DOHH2 (cell line): ENCODE measurements around the gene SRBD1.

Experiments used
- H3F3A ChIP-seq: fragments of 200-600 bp; sonication (generic), shearing (Covaris generic); 2 replicates; pipeline ENCODE4 v1.6.0; 2016; ENCODE audit warnings: antibody characterized with exemption, mild to moderate bottlenecking; ENCODE audit not compliant: control insufficient read depth, insufficient read depth
- H3K27ac ChIP-seq: fragments of 200-600 bp; sonication (generic); 2 replicates; pipeline ENCODE4 v1.5.1; 2014; ENCODE audit warnings: low read depth, mild to moderate bottlenecking, low read length, moderate library complexity
- H3K27me3 ChIP-seq: fragments of 200-600 bp; sonication (generic); 2 replicates; pipeline ENCODE4 v1.6.1; 2014; ENCODE audit warnings: mild to moderate bottlenecking, low read length, mixed read lengths; ENCODE audit not compliant: control insufficient read depth
- H3K36me3 ChIP-seq: fragments of 200-600 bp; sonication (generic); 2 replicates; pipeline ENCODE4 v1.6.1; 2014; ENCODE audit warnings: mild to moderate bottlenecking, low read length, moderate library complexity, mixed read lengths; ENCODE audit not compliant: control insufficient read depth
- H3K4me1 ChIP-seq: fragments of 200-600 bp; sonication (generic); 2 replicates; pipeline ENCODE4 v1.6.1; 2014; ENCODE audit warnings: mild to moderate bottlenecking, low read length, mixed read lengths; ENCODE audit not compliant: control insufficient read depth
- H3K4me2 ChIP-seq: fragments of 200-600 bp; sonication (generic); 2 replicates; pipeline ENCODE4 v1.6.0; 2014; ENCODE audit warnings: mild to moderate bottlenecking, low read length, moderate library complexity
- H3K4me3 ChIP-seq: fragments of 200-600 bp; sonication (generic); 2 replicates; pipeline ENCODE4 v1.5.1; 2014; ENCODE audit warnings: mild to moderate bottlenecking, low read length, mixed read lengths
- H3K79me2 ChIP-seq: fragments of 200-600 bp; sonication (generic); 2 replicates; pipeline ENCODE4 v1.6.1; 2014; ENCODE audit warnings: mild to moderate bottlenecking, low read length, mixed read lengths; ENCODE audit not compliant: control insufficient read depth
- H3K9me2 ChIP-seq: fragments of 200-600 bp; sonication (generic); replicated peaks from 2 replicates; pipeline ENCODE4 v1.6.1; 2014; ENCODE audit warnings: mild to moderate bottlenecking, low read length, mixed read lengths; ENCODE audit not compliant: control insufficient read depth
- H3K9me3 ChIP-seq: fragments of 200-600 bp; sonication (generic); 2 replicates; pipeline ENCODE4 v1.6.1; 2014; ENCODE audit warnings: antibody characterized with exemption, low read length, mixed read lengths; ENCODE audit not compliant: control insufficient read depth, insufficient read depth
- H4K20me1 ChIP-seq: fragments of 200-600 bp; sonication (generic); 2 replicates; pipeline ENCODE4 v1.6.0; 2014; ENCODE audit warnings: low read depth, mild to moderate bottlenecking, antibody characterized with exemption, low read length, moderate library complexity; ENCODE audit not compliant: control insufficient read depth, insufficient read depth
- CTCF ChIP-seq: fragments of 200-600 bp; sonication (generic); IDR thresholded peaks from one replicate; pipeline ENCODE4 v1.5.1; 2014; ENCODE audit warnings: antibody characterized with exemption, mild to moderate bottlenecking, low read depth, low read length; ENCODE audit not compliant: poor library complexity, severe bottlenecking
- EZH2phosphoT487 ChIP-seq: fragments of 200-600 bp; sonication (generic); IDR thresholded peaks from 2 replicates; pipeline ENCODE4 v1.6.1; 2017; ENCODE audit warnings: borderline replicate concordance, mild to moderate bottlenecking, antibody characterized with exemption, low read length, moderate library complexity, mixed read lengths

SRBD1 gene

GRCh38 chr2:45397292-45397691, 213.8 kb downstream of the SRBD1 start:
- no peaks in the 10 kb centered on the region for H3K9me2 ChIP-seq
- H3F3A ChIP-seq, result no peaks in the 10 kb centered on the region
- no peak overlapping the region for H3K4me2 ChIP-seq
- no peaks in the 10 kb centered on the region for H3K36me3 ChIP-seq
- no peaks in the 10 kb centered on the region for H3K27me3 ChIP-seq
- H3K27ac ChIP-seq, result no peak overlapping the region
- no peaks in the 10 kb centered on the region for H3K9me3 ChIP-seq
- H3K79me2 ChIP-seq, result no peaks in the 10 kb centered on the region
- H3K4me3 ChIP-seq, result no peak overlapping the region
- no peaks in the 10 kb centered on the region for H4K20me1 ChIP-seq
- H3K4me1 ChIP-seq, result no peaks in the 10 kb centered on the region
- TF ChIP-seq EZH2phosphoT487, result no peak
- no peak for TF ChIP-seq CTCF

- H3F3A ChIP-seq, result no peaks in the 10 kb centered on the region
- no peaks in the 10 kb centered on the region for H3K9me2 ChIP-seq
Observed at GRCh38 chr2:45396671-45397070, 214.4 kb downstream of the SRBD1 start.

GRCh38 chr2:45394842-45395241, 216.2 kb downstream of the SRBD1 start:
- H3K27ac ChIP-seq, result no peak overlapping the region
- H3K27me3 ChIP-seq, result no peaks in the 10 kb centered on the region
- no peak overlapping the region for H3K4me3 ChIP-seq
- no peak overlapping the region for H3K4me2 ChIP-seq
- no peaks in the 10 kb centered on the region for H3K4me1 ChIP-seq
- no peaks in the 10 kb centered on the region for H3K9me2 ChIP-seq
- no peaks in the 10 kb centered on the region for H3F3A ChIP-seq
- H4K20me1 ChIP-seq, result no peaks in the 10 kb centered on the region
- H3K9me3 ChIP-seq, result no peaks in the 10 kb centered on the region
- H3K36me3 ChIP-seq, result no peaks in the 10 kb centered on the region
- no peaks in the 10 kb centered on the region for H3K79me2 ChIP-seq
- TF ChIP-seq CTCF, result no peak
- TF ChIP-seq EZH2phosphoT487, result no peak

More at GRCh38 chr2:45396671-45397070, 214.4 kb downstream of the SRBD1 start:
- Histone ChIP-seq H3K79me2 (no peaks in the 10 kb centered on the region), H3K27ac (no peak overlapping the region), H4K20me1 (no peaks in the 10 kb centered on the region), H3K4me1 (no peaks in the 10 kb centered on the region), H3K27me3 (no peaks in the 10 kb centered on the region), H3K9me3 (no peaks in the 10 kb centered on the region), H3K4me3 (no peak overlapping the region), H3K4me2 (no peak overlapping the region), H3K36me3 (no peaks in the 10 kb centered on the region)
- no peak for TF ChIP-seq CTCF
- no peak for TF ChIP-seq EZH2phosphoT487

- no peak overlapping the region for H3K4me2 ChIP-seq
- H3K4me1 ChIP-seq, result no peaks in the 10 kb centered on the region
- no peaks in the 10 kb centered on the region for H3K9me3 ChIP-seq
- no peaks in the 10 kb centered on the region for H3K36me3 ChIP-seq
- no peak overlapping the region for H3K4me3 ChIP-seq
- no peak for TF ChIP-seq EZH2phosphoT487
- TF ChIP-seq CTCF, result no peak
- no peaks in the 10 kb centered on the region for H3K27me3 ChIP-seq
- H3K79me2 ChIP-seq, result no peaks in the 10 kb centered on the region
- no peaks in the 10 kb centered on the region for H3K9me2 ChIP-seq
- no peaks in the 10 kb centered on the region for H4K20me1 ChIP-seq
- H3K27ac ChIP-seq, result no peak overlapping the region
- H3F3A ChIP-seq, result no peaks in the 10 kb centered on the region
Observed at GRCh38 chr2:45394216-45394615, 216.9 kb downstream of the SRBD1 start.
